Measurements from ENCODE around the gene DCANP1.

DNA sequence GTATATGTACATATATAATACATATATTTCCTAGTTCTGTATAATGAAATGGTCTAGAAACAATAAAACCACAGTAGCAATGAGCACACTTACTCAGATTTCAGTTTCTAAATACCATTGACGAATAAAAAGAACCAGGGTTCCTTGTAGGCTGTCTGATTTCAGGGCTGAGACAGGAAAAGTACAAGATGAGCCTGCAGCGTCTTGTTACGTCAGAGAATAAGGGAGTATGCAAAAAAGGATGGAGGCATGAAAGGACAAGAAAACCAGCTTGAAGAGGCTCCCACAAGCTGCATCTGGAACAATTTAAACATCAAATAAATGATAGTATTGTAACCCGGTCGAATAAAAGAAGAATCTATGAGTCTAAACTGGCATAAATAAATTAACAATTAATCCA, 22.8 kb upstream of the DCANP1 start:
- TF ChIP-seq, protein P1, sequence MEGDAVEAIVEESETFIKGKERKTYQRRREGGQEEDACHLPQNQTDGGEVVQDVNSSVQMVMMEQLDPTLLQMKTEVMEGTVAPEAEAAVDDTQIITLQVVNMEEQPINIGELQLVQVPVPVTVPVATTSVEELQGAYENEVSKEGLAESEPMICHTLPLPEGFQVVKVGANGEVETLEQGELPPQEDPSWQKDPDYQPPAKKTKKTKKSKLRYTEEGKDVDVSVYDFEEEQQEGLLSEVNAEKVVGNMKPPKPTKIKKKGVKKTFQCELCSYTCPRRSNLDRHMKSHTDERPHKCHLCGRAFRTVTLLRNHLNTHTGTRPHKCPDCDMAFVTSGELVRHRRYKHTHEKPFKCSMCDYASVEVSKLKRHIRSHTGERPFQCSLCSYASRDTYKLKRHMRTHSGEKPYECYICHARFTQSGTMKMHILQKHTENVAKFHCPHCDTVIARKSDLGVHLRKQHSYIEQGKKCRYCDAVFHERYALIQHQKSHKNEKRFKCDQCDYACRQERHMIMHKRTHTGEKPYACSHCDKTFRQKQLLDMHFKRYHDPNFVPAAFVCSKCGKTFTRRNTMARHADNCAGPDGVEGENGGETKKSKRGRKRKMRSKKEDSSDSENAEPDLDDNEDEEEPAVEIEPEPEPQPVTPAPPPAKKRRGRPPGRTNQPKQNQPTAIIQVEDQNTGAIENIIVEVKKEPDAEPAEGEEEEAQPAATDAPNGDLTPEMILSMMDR (IDR thresholded peaks at IDR 0.05) = no peak
- TF ChIP-seq EZH2 (IDR thresholded peaks at IDR 0.05; ENCODE audit: borderline replicate concordance, insufficient read depth, low read depth, low read length, poor library complexity, severe bottlenecking) = no peak

Measured in B cell (primary cell).